Colonic mucosa (tissue), 4 donors: Measurements from ENCODE around the gene PCDHA8. TPM values are rescaled to one million over a fixed set of nuclear protein-coding genes. Genes with fewer than 3 reads are reported as not detected.
"Not testable (repeated sequence)": the region's sequence is repeated elsewhere in the genome, so short reads cannot be mapped to it uniquely, and the experiment has no call there.

Source experiments
- DNase-seq: peaks from one replicate; pipeline ENCODE4 v3.0.0-alpha.2; 2020
- H3K27ac ChIP-seq: fragments of 200-600 bp; one replicate; pipeline ENCODE4 v1.8.0; 2021
- H3K27me3 ChIP-seq: fragments of 200-600 bp; one replicate; pipeline ENCODE4 v1.8.0; 2021
- H3K36me3 ChIP-seq: fragments of 200-600 bp; one replicate; pipeline ENCODE4 v1.8.0; 2021
- H3K4me1 ChIP-seq: fragments of 200-600 bp; one replicate; pipeline ENCODE4 v1.8.0; 2021; ENCODE audit warnings: mild to moderate bottlenecking
- H3K4me3 ChIP-seq: fragments of 200-600 bp; one replicate; pipeline ENCODE4 v1.8.0; 2021
- H3K9ac ChIP-seq, 2 donors: one replicate each; pipeline ENCODE4 v1.7.0; 2013; ENCODE audit warnings: control low read depth in 2 of 2, low read depth in 2 of 2, low read length in 2 of 2
- H3K9me3 ChIP-seq: fragments of 200-600 bp; one replicate; pipeline ENCODE4 v1.8.0; 2021
- CTCF ChIP-seq: fragments of 200-600 bp; IDR thresholded peaks from one replicate; pipeline ENCODE4 v1.8.0; 2022; ENCODE audit warnings: antibody characterized with exemption, mild to moderate bottlenecking
- intact Hi-C: fragments of 100-400 bp; cut with DNase I; formaldehyde crosslinking; loops from one replicate; pipeline ENCODE4 v1.14.1; 2022
- total RNA-seq, 2 donors: library from RNA; stranded (reverse); fragmentation: NEBNext Ultra II Directional in 1 of 2; extraction: Animal tissue kit (Norgen Biotek cat#: 25700) in 1 of 2; gene quantifications; one replicate each; pipeline ENCODE4 v1.2.1, GENCODE V29; 2021
- donor health status: healthy.
- donor health status: DM: no; HTN: no; CAD: no.
- donor health status: DM: no; HTN: no; CAD: no.

The PCDHA8 gene
- total RNA-seq, 2 donors from 2014 or later: 0.10 TPM; not detected in 1

GRCh38 chr5:140800816-140801493 lies 40.0 kb upstream of the PCDHA8 start, which contains the start of gene PCDHA3:
PCDHA3 (plus strand) TSS chr5:140801057.
- DNase-seq: no peak
- intact Hi-C loops: no loop called here
- no peak for TF ChIP-seq CTCF
- no peaks in the 10 kb centered on the region for H3K27me3 ChIP-seq
- no peak within 1 kb of the TSS for H3K9ac ChIP-seq
- H3K9me3 ChIP-seq: no peaks in the 10 kb centered on the region
- no peaks in the 10 kb centered on the region for H3K36me3 ChIP-seq
- no peaks in the 10 kb centered on the region for H3K4me1 ChIP-seq
- H3K4me3 ChIP-seq: peak within 1 kb of the TSS; percentile 10
- no peak within 1 kb of the TSS for H3K27ac ChIP-seq

GRCh38 chr5:140801494-140801841 lies 39.5 kb upstream of the PCDHA8 start:
- Histone ChIP-seq H3K4me1 (no peaks in the 10 kb centered on the region), H3K27ac (no peak overlapping the region), H3K9me3 (no peaks in the 10 kb centered on the region), H3K9ac (no peak overlapping the region), H3K36me3 (no peaks in the 10 kb centered on the region), H3K27me3 (no peaks in the 10 kb centered on the region), H3K4me3 (peak overlapping the region; percentile 10)
- no peak for DNase-seq
- TF ChIP-seq CTCF: no peak
- intact Hi-C loops: no loop called here

GRCh38 chr5:140802381-140802780 lies 38.6 kb upstream of the PCDHA8 start:
- H3K4me1 ChIP-seq, intact Hi-C loops, H3K27ac ChIP-seq, H3K4me3 ChIP-seq, H3K9me3 ChIP-seq, H3K36me3 ChIP-seq, DNase-seq, H3K9ac ChIP-seq, H3K27me3 ChIP-seq: not testable (repeated sequence)

- no peaks in the 10 kb centered on the region for H3K27me3 ChIP-seq
- no peak overlapping the region for H3K4me3 ChIP-seq
- intact Hi-C loops: no loop called here
- no peak overlapping the region for H3K27ac ChIP-seq
- H3K4me1 ChIP-seq: no peaks in the 10 kb centered on the region
- no peak for TF ChIP-seq CTCF
- no peaks in the 10 kb centered on the region for H3K36me3 ChIP-seq
- no peaks in the 10 kb centered on the region for H3K9me3 ChIP-seq
- H3K9ac ChIP-seq: no peak overlapping the region
- DNase-seq: no peak
Observed at GRCh38 chr5:140802781-140803271, 38.2 kb upstream of the PCDHA8 start.

- intact Hi-C loops: no loop called here
- H3K36me3 ChIP-seq: no peaks in the 10 kb centered on the region
- no peak for TF ChIP-seq CTCF
- H3K9me3 ChIP-seq: no peaks in the 10 kb centered on the region
- H3K27ac ChIP-seq: no peak within 1 kb of the TSS
- no peaks in the 10 kb centered on the region for H3K4me1 ChIP-seq
- DNase-seq: peak; percentile 41
- H3K9ac ChIP-seq: no peak within 1 kb of the TSS
- H3K4me3 ChIP-seq: peak within 1 kb of the TSS; percentile 17
- no peaks in the 10 kb centered on the region for H3K27me3 ChIP-seq
Observed at GRCh38 chr5:140806834-140807775, 33.9 kb upstream of the PCDHA8 start, which contains the start of gene PCDHA4. PCDHA4 (plus strand) TSS chr5:140807068.

GRCh38 chr5:140808241-140808888 lies 32.6 kb upstream of the PCDHA8 start:
- intact Hi-C loops, H3K9ac ChIP-seq, H3K27ac ChIP-seq, H3K27me3 ChIP-seq, H3K36me3 ChIP-seq, H3K9me3 ChIP-seq, DNase-seq, H3K4me1 ChIP-seq, H3K4me3 ChIP-seq: not testable (repeated sequence)
